HEK293 (cell line): Measurements from ENCODE around the gene CHST5.

ENCODE experiments used
- CTCF ChIA-PET: fragments of 350-600 bp; formaldehyde crosslinking; extraction: SDS; loops from one replicate; lab custom pipeline; 2021; ENCODE audit warnings: antibody characterized with exemption; lab: Yijun Ruan, JAX
- POLR2A ChIA-PET: fragments of 300-600 bp; formaldehyde crosslinking; extraction: SDS; loops from one replicate; lab custom pipeline; 2020; ENCODE audit warnings: antibody characterized with exemption, inconsistent platforms; lab: Yijun Ruan, JAX
- H3K27ac ChIP-seq: fragments of 200-500 bp; sonication (Bioruptor generic); 2 replicates; pipeline ENCODE4 v1.5.1; 2014; ENCODE audit warnings: low read depth, low read length, control low read depth, inconsistent platforms; ENCODE audit errors: extremely low read depth
- H3K36me3 ChIP-seq, 2 experiments: fragments of 200-500 bp in 1 of 2; sonication (Bioruptor generic) in 1 of 2; 1 replicate in 1 of 2; 2 replicates in 1 of 2; pipeline ENCODE4 v1.5.1; 2014 to 2017; ENCODE audit warnings: inconsistent platforms in 2 of 2, low read length in 2 of 2; ENCODE audit not compliant: control insufficient read depth in 2 of 2, insufficient read depth in 1 of 2
- H3K4me1 ChIP-seq: fragments of 200-500 bp; sonication (Bioruptor generic); 2 replicates; pipeline ENCODE4 v1.5.1; 2014; ENCODE audit warnings: mild to moderate bottlenecking, low read length, inconsistent platforms; ENCODE audit not compliant: control insufficient read depth, insufficient read depth
- H3K4me3 ChIP-seq: 2 replicates; pipeline ENCODE4 v1.5.1; 2011; ENCODE audit warnings: low read depth, mild to moderate bottlenecking, control low read depth, low read length, moderate library complexity
- H3K9me3 ChIP-seq: fragments of 200-500 bp; sonication (Bioruptor generic); 2 replicates; pipeline ENCODE4 v1.5.1; 2014; ENCODE audit warnings: low read depth, low read length, inconsistent platforms; ENCODE audit not compliant: control insufficient read depth, insufficient read depth
- EGR2 ChIP-seq: fragments of 450-650 bp; formaldehyde crosslinking; IDR thresholded peaks from 2 replicates; pipeline ENCODE4 v1.5.1; 2016; ENCODE audit warnings: low read depth, missing biosample characterization, missing genetic modification characterization
- FEZF1 ChIP-seq: fragments of 450-650 bp; formaldehyde crosslinking; IDR thresholded peaks from 2 replicates; pipeline ENCODE4 v1.5.1; 2016; ENCODE audit warnings: missing biosample characterization, missing genetic modification characterization
- GLIS1 ChIP-seq: fragments of 450-650 bp; formaldehyde crosslinking; IDR thresholded peaks from 2 replicates; pipeline ENCODE4 v1.5.1; 2016; ENCODE audit warnings: missing biosample characterization, missing genetic modification characterization
- MEIS1 ChIP-seq: sonication (generic); formaldehyde crosslinking; IDR thresholded peaks from 2 replicates; pipeline ENCODE4 v1.8.1; 2022; ENCODE audit warnings: missing genetic modification reagents, mild to moderate bottlenecking, borderline replicate concordance
- MYNN ChIP-seq: fragments of 450-650 bp; formaldehyde crosslinking; IDR thresholded peaks from 2 replicates; pipeline ENCODE4 v1.5.1; 2016; ENCODE audit warnings: missing biosample characterization, missing genetic modification characterization, borderline replicate concordance
- OVOL3 ChIP-seq: fragments of 450-650 bp; formaldehyde crosslinking; IDR thresholded peaks from 2 replicates; pipeline ENCODE4 v1.5.1; 2016; ENCODE audit warnings: missing biosample characterization, missing genetic modification characterization
- YY1 ChIP-seq: fragments of 450-650 bp; formaldehyde crosslinking; IDR thresholded peaks from 2 replicates; pipeline ENCODE4 v1.5.1; 2018; ENCODE audit warnings: missing biosample characterization, missing genetic modification characterization
- ZBTB17 ChIP-seq: fragments of 450-650 bp; formaldehyde crosslinking; IDR thresholded peaks from 2 replicates; pipeline ENCODE4 v1.5.1; 2016; ENCODE audit warnings: missing biosample characterization, missing genetic modification characterization
- ZEB2 ChIP-seq: fragments of 450-650 bp; formaldehyde crosslinking; IDR thresholded peaks from 2 replicates; pipeline ENCODE4 v1.5.1; 2016; ENCODE audit warnings: missing biosample characterization, missing genetic modification characterization
- ZFP37 ChIP-seq: fragments of 450-650 bp; formaldehyde crosslinking; IDR thresholded peaks from 2 replicates; pipeline ENCODE4 v1.5.1; 2016; ENCODE audit warnings: missing biosample characterization, missing genetic modification characterization
- ZNF132 ChIP-seq: fragments of 450-650 bp; formaldehyde crosslinking; IDR thresholded peaks from 2 replicates; pipeline ENCODE4 v1.5.1; 2017; ENCODE audit warnings: missing biosample characterization, missing genetic modification characterization, borderline replicate concordance
- ZNF19 ChIP-seq: fragments of 450-650 bp; formaldehyde crosslinking; IDR thresholded peaks from 2 replicates; pipeline ENCODE4; 2016; ENCODE audit warnings: missing biosample characterization, missing genetic modification characterization, low read depth
- ZNF248 ChIP-seq: fragments of 450-650 bp; formaldehyde crosslinking; IDR thresholded peaks from 2 replicates; pipeline ENCODE4 v1.5.1; 2017; ENCODE audit warnings: missing biosample characterization, missing genetic modification characterization
- ZNF274 ChIP-seq, 2 experiments: fragments of 200-500 bp in 1 of 2; fragments of 450-650 bp in 1 of 2; sonication (Bioruptor generic) in 1 of 2; formaldehyde crosslinking in 1 of 2; IDR thresholded peaks; 2 replicates each; pipeline versions ENCODE4 v1.5.1 to v1.6.1; 2014 to 2016; ENCODE audit warnings: borderline replicate concordance in 1 of 2, inconsistent platforms in 1 of 2, low read length in 1 of 2, missing biosample characterization in 1 of 2, missing genetic modification characterization in 1 of 2
- ZNF571 ChIP-seq: fragments of 450-650 bp; formaldehyde crosslinking; IDR thresholded peaks from 2 replicates; pipeline ENCODE4 v1.5.0; 2017; ENCODE audit warnings: missing biosample characterization, missing genetic modification characterization
- ZNF660 ChIP-seq: fragments of 450-650 bp; IDR thresholded peaks from 2 replicates; pipeline ENCODE4 v1.5.1; 2018; ENCODE audit warnings: missing biosample characterization, mild to moderate bottlenecking, missing genetic modification characterization
- ZNF701 ChIP-seq: fragments of 450-650 bp; formaldehyde crosslinking; IDR thresholded peaks from 2 replicates; pipeline ENCODE4 v1.5.1; 2016; ENCODE audit warnings: missing biosample characterization, missing genetic modification characterization
- ZNF768 ChIP-seq: fragments of 450-650 bp; formaldehyde crosslinking; IDR thresholded peaks from 2 replicates; pipeline ENCODE4 v1.5.1; 2018; ENCODE audit warnings: missing biosample characterization, mild to moderate bottlenecking, missing genetic modification characterization
- ZSCAN16 ChIP-seq: fragments of 450-650 bp; formaldehyde crosslinking; IDR thresholded peaks from 2 replicates; pipeline ENCODE4 v1.5.1; 2016; ENCODE audit warnings: missing biosample characterization, missing genetic modification characterization
- TF ChIP-seq, protein P1 (sequence below): fragments of 450-650 bp; formaldehyde crosslinking; IDR thresholded peaks from 2 replicates; pipeline ENCODE4 v1.5.1; 2016; ENCODE audit warnings: missing biosample characterization, missing genetic modification characterization
- TF ChIP-seq, protein P2 (sequence below): fragments of 450-650 bp; formaldehyde crosslinking; IDR thresholded peaks from 2 replicates; pipeline ENCODE4 v1.5.1; 2016; ENCODE audit warnings: missing biosample characterization, missing genetic modification characterization

The CHST5 gene

DNA sequence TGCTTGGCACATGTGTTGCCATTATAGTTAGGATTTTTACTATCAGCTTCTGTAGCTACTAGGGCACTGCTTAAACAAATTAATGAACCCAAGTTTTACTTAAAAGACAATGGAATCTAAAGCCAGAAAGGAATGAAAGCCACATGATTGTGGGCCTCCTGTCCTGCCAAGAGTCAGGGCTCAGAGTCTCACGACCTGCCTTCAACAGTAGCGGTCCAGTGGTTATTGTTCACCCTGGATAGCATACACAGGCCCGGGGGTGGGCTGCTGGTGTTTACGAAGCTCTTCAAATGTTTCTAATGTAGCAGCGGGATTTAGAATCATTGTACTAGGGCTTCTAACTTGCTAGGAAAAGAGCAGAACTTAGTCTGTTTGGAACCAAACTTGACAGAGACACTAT lies 38.0 kb upstream of the CHST5 start (continued):
- no peak for TF ChIP-seq GLIS1 (tag by site-specific recombination)
- no peak for TF ChIP-seq ZSCAN16 (tag by site-specific recombination)
- TF ChIP-seq ZNF571 (tag by site-specific recombination) = no peak
- no peak for TF ChIP-seq ZNF19
- TF ChIP-seq ZNF132 (tag by site-specific recombination) = no peak
- no peak for TF ChIP-seq ZFP37
- TF ChIP-seq ZBTB17 (tag by site-specific recombination) = no peak

DNA sequence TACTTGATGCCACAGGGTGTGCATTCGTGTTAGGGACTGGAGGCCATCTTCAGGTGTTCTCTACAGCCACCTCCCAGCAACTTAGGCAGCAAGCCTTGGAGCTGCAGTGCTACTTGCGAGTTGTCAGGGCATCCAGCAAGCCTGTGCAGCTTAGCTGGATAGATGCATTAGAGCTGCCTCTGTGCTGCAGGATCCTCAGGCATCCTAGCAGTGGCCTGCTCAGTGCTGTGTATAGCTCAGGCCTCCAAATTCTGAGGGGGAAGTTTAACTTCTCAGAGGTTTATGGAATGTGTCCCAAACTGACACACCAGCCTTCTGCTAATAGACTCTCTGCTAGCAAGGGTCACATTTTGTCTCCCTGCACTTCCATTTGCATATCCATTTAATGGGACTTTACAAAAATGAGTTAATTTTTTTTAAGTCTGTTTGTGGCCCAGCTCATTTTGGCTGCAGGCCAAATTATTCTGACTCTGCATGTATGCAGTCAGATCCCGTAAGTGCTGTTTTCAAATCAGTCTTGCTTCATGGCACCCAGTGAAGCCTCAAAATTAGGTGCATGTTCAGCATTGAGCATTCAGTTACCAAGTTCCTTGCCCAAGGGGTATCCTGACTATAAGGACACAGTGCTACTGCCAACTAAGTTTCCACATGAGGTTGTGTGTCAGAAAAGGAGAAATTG lies 37.1 kb upstream of the CHST5 start:
- no peak overlapping the region for H3K4me3 ChIP-seq
- POLR2A ChIA-PET = no interaction called here
- H3K27ac ChIP-seq = no peak overlapping the region
- H3K9me3 ChIP-seq = no peaks in the 10 kb centered on the region
- no peaks in the 10 kb centered on the region for H3K4me1 ChIP-seq
- no peak for TF ChIP-seq ZFP37
- no peak for TF ChIP-seq ZNF248
- TF ChIP-seq ZEB2 (tag by site-specific recombination) = no peak
- TF ChIP-seq ZNF768 (tag by site-specific recombination) = no peak
- no peak for TF ChIP-seq ZNF701 (tag by site-specific recombination)
- TF ChIP-seq YY1 (tag by site-specific recombination) = no peak
- TF ChIP-seq MYNN (tag by site-specific recombination) = no peak
- TF ChIP-seq FEZF1 (tag by site-specific recombination) = no peak
- no peak for TF ChIP-seq EGR2
- TF ChIP-seq, protein P1, sequence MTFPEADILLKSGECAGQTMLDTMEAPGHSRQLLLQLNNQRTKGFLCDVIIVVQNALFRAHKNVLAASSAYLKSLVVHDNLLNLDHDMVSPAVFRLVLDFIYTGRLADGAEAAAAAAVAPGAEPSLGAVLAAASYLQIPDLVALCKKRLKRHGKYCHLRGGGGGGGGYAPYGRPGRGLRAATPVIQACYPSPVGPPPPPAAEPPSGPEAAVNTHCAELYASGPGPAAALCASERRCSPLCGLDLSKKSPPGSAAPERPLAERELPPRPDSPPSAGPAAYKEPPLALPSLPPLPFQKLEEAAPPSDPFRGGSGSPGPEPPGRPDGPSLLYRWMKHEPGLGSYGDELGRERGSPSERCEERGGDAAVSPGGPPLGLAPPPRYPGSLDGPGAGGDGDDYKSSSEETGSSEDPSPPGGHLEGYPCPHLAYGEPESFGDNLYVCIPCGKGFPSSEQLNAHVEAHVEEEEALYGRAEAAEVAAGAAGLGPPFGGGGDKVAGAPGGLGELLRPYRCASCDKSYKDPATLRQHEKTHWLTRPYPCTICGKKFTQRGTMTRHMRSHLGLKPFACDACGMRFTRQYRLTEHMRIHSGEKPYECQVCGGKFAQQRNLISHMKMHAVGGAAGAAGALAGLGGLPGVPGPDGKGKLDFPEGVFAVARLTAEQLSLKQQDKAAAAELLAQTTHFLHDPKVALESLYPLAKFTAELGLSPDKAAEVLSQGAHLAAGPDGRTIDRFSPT (tag by site-specific recombination) = no peak
- TF ChIP-seq, protein P2, sequence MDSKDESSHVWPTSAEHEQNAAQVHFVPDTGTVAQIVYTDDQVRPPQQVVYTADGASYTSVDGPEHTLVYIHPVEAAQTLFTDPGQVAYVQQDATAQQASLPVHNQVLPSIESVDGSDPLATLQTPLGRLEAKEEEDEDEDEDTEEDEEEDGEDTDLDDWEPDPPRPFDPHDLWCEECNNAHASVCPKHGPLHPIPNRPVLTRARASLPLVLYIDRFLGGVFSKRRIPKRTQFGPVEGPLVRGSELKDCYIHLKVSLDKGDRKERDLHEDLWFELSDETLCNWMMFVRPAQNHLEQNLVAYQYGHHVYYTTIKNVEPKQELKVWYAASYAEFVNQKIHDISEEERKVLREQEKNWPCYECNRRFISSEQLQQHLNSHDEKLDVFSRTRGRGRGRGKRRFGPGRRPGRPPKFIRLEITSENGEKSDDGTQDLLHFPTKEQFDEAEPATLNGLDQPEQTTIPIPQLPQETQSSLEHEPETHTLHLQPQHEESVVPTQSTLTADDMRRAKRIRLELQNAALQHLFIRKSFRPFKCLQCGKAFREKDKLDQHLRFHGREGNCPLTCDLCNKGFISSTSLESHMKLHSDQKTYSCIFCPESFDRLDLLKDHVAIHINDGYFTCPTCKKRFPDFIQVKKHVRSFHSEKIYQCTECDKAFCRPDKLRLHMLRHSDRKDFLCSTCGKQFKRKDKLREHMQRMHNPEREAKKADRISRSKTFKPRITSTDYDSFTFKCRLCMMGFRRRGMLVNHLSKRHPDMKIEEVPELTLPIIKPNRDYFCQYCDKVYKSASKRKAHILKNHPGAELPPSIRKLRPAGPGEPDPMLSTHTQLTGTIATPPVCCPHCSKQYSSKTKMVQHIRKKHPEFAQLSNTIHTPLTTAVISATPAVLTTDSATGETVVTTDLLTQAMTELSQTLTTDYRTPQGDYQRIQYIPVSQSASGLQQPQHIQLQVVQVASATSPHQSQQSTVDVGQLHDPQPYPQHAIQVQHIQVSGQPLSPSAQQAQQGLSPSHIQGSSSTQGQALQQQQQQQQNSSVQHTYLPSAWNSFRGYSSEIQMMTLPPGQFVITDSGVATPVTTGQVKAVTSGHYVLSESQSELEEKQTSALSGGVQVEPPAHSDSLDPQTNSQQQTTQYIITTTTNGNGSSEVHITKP (tag by site-specific recombination) = no peak
- TF ChIP-seq OVOL3 = no peak
- no peak for TF ChIP-seq ZNF660 (tag by site-specific recombination)
- TF ChIP-seq ZNF274 (IDR thresholded peaks at IDR 0.05; ENCODE audit: low read length) = no peak
- TF ChIP-seq ZNF274 (tag by site-specific recombination; IDR thresholded peaks at IDR 0.05; ENCODE audit: borderline replicate concordance) = no peak
- TF ChIP-seq MEIS1 (CRISPR knock-in tag) = no peak
- TF ChIP-seq, all 188 proteins: peak for 0
- CTCF ChIA-PET = interaction anchor here (0.7 to 1.4 kb wide), 2 partner anchors 55 to 108 kb away, joined by 3 read pairs; no protein-coding TSS in a partner anchor
- peaks cover 31 to 95% of the 10 kb centered on the region in 2 experiments for H3K36me3 ChIP-seq
